NCI-H510A treated with DMSO at 0.1 percent for 48 hours (cell line): ENCODE data around the gene LRRC71.

Experiments
- DNase-seq: peaks from one replicate; lab custom pipeline; 2025; lab: John Stamatoyannopoulos, UW

The LRRC71 gene

GRCh38 chr1:156947127-156947526 lies 26.7 kb downstream of the LRRC71 start:
- no peak for DNase-seq

DNA sequence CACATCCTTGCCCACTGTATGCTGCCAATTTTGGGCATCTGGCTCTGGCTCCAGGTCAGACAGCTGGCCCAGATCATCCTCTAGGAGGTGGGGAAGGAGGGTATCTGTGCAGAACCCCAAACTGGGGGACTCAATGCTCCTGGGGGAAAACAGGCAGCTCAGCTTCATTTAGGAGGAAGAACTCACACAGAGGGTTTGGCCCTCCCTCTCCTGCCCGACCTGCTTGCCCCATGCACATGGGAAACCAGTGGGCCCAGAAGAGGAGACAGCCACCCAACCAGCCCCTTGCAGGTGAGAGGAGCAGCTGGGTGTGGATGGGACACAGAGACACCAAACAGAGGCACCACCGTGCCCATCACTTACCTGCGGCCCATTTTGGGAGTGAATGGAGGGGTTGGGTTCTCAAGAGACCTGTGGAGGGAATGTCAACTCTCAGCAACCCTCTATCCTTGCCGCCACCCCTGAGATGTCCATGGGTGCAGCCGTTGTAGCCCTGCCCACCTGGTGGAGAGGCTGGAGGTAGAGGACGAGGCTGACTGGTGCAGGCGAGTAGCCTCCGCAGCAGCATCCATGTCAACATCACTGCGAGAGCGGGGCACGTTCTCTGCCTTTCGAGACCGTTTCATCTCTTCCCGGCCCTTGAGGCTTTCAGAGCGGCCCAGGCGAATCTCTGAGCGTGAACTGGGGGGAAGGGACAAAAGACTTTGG lies 27.5 kb downstream of the LRRC71 start:
- no peak for DNase-seq

- DNase-seq = no peak
Observed at GRCh38 chr1:156948708-156949107, 28.3 kb downstream of the LRRC71 start.

DNA sequence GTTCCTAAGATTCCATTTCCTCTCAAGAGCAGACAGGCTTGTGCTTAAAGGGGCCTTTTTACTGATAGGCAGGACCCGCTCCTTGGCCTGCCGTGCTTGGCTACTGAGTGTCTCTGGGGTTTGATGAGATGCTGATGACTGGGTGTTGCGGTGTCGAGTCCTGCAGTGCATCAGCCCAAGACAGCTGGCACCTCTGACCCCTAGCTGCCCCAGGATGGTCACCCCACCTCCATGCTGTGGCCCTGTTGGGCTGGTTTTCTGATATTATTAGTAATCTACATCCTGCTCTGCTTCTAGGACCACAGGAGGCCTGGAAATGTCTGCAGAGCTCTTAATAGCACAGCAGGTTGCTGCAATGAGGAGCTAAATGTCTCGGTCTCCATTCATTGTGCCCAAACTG lies 28.7 kb downstream of the LRRC71 start:
- no peak for DNase-seq

GRCh38 chr1:156951371-156951770 lies 30.9 kb downstream of the LRRC71 start:
- no peak for DNase-seq

- DNase-seq = no peak
Observed at GRCh38 chr1:156953571-156953970, 33.1 kb downstream of the LRRC71 start.

- no peak for DNase-seq
Observed at GRCh38 chr1:156956333-156956732, 35.9 kb downstream of the LRRC71 start.

GRCh38 chr1:156957634-156958033 lies 37.2 kb downstream of the LRRC71 start:
- no peak for DNase-seq

DNA sequence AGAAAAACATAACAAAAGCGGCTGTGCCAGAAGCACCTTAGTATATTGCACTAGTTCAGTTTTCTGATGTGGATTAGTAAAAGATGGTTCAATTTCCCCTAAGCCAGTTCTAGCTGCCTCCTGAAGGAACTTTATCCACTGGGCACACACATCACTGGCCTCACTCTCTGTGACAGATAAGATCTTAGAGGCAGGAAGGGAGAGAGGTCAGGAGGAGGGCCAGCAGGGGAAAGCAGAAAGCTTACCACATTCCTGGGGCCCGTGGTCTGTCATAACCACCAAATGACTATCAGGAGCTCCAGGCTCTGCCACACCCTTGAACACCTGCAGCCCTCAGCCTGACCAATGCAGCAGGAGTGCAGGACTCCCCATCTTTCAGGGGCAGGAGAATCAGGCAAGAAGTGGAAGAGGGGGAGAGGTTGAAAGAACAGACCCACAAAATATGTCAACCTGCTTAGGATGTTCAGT lies 37.8 kb downstream of the LRRC71 start:
- DNase-seq = no peak

DNA sequence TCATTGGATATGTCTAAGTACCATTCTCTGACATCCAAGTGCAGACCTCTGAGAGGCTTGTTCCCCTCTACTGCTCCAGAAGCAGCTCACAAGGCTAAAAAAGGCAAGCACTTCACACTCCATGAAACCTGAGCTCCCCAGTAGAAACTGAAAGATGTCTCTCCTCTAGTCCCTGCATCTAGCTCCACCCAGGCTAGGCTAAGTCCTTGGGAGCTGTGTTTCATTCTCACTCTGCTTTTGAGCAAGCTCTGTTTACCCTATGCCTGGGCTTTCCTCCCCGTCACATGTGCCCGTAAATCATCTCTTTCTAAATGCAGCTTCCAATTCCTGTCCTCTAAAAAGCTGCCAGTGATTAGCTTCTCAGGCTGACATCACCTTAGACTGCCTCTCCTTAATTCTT lies 39.0 kb downstream of the LRRC71 start:
- DNase-seq = peak; percentile 93

DNA sequence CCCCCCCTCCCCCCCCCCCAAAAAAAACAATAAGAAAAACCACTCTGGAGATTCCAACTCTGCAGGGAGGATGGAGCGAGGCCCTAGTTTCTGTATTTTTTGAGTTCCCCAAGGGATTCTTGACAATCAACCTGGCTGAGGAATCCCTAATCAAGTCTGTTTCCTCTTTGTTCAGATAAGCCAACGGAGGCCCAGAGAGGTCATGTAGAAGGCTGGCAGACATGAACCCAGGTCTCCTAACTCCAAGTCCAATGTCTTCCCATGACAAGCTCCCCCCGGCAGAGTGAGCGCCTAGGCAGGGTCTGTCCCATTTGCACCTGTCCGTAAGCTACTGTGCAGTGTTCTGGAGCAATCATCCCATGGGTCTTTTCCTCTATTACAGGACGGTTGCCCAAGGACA lies 39.5 kb downstream of the LRRC71 start:
- no peak for DNase-seq

DNA sequence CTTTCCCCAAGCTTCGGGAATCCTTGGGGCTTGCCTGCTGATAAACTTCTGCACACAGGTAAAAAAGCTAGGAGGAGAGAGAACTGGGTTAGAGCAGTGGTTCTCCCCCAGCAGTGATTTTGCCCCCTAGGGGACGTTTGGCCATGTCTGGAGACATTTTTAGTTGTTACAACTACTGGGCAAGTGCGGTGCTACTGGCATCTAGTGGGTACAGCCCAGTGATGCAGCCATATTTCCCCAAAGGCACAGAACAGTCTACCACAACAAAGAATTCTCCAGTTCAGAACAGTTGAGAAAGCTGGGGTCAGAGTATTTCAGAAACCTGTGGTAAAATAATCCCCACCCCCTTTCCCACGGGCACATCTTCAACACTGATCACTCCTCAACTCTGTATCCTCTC lies 41.3 kb downstream of the LRRC71 start:
- DNase-seq = no peak

DNA sequence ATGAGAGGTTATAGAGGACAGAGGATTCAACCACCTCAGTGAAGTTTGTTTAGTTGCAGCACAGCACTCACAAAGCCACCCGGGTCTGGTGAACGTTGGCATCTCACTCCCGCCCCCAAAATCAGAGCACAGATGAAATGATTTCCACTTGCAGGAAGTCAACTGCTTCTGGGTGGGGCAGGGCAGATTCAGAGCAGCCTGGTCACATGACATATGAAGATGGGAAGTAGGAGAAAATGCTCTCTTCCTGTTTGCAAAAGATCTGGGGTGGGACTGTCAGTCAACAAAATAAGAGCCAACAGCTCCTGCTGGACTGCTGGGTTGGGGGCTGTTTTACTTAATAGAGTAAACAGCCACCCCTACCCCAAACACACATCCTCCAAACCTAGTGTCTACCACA lies 43.2 kb downstream of the LRRC71 start:
- no peak for DNase-seq

- DNase-seq = no peak
Observed at GRCh38 chr1:156964441-156964840, 44.0 kb downstream of the LRRC71 start.

DNA sequence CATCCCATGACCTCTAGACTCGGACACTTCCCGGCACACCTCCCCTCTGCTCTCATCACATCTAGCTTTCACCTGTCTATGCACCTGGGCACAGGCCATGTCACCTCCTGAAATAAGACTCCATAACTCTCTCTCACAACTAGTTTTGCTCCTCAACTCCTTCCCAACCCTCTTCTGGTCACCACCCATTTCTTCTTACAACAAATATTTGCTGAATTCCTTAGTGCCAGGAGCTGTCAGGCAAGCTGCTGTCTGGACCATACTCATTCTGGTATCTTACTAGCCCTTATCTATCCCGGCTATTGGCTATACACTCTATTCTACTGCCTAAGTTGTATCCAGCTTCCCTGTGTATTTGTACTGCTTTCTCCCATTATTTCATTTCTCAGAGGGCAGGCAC lies 49.1 kb downstream of the LRRC71 start:
- DNase-seq = no peak

GRCh38 chr1:156970017-156970416 lies 49.6 kb downstream of the LRRC71 start:
- no peak for DNase-seq

DNA sequence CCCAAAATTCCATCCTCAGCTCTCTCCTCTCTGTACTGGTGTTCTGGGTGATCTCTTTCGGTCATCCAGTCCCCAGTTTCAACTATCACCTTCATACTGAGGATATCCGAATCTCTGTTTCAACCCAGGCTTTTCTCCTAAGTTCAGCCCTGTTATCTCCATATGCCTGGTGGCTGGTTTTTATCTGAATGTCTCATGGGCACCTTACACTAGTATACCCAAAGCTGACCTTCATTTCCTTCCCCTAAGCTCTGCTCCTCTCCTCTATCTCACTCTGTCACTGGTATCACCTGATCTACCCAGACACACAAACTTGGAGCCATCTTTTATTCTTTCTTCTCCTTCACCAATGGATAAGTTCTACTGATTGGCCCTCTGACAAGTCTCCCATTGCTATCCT lies 53.0 kb downstream of the LRRC71 start:
- DNase-seq = no peak

DNA sequence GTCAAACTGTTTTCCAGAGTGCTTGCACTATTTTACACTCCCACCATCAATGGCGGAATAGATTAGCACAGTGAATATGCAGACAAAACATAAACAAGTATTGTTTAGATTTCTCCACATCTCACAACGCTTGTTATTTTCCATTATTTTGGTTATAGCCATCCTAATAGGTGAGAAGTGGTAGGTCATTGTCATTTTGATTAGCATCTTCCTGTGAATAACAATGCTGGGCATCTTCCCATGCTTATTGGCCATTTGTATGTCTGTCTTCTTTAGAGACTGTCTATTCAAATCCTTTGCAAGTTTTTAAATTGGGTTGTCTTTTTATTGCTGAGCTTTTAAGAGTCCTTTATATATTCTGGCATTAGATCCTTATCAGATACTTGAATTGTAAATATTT lies 54.7 kb downstream of the LRRC71 start:
- DNase-seq = no peak

DNA sequence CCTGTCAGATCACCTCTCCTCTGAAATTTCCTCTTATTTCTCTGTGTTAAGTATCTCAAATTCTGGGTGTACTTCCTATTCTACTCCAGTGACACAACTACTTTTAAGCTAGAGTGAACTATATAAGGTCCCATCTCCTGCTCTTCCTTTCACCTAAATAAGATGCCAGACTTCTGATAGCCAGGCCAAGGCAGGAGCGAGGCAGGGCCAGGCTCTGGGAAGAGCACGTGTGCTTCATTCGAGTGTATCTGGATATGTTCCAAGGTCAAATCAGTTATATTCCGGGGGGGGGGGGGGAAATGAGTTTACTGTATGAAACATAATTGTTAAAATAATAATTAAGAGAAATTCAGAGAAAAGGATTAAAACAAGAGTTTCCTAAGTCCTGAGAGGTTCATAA lies 60.1 kb downstream of the LRRC71 start:
- no peak for DNase-seq
